NCI-H2029 (cell line): Measurements from ENCODE around the gene IL1R2.

Experiments used
- DNase-seq: peaks from one replicate; lab custom pipeline; 2025; lab: John Stamatoyannopoulos, UW

The IL1R2 gene

DNA sequence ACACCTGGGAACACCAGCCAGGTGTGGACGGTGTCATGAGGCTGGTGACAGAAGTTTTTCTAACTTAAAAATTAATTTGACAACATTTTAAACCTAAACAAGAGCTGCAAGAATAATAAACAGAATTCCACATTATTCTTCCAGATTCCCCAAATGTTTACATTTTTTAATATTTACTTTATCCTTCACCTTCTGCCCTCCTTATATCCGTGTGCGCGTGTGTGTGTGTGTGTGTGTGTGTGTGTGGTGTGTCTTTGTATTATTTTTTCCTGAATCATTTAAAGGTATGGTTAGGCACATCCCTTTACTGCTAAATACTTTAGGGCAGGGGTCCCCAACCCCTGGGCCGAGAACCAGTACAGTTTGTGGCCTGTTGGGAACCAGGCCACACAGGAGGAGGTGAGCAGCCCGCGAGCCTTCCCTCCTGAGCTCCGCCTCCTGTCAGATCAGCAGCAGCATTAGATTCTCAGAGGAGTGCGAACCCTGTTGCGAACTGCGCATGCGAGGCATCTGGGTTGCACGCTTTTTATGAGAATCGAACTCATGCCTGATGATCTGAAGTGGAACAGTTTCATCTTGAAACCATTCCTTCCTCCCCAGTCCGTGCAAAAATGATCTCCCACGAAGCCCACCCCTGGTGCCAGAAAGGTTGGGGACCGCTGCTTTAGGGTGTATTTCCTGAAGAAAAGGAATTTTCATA is 16.4 kb upstream of the IL1R2 start:
- no peak for DNase-seq

DNA sequence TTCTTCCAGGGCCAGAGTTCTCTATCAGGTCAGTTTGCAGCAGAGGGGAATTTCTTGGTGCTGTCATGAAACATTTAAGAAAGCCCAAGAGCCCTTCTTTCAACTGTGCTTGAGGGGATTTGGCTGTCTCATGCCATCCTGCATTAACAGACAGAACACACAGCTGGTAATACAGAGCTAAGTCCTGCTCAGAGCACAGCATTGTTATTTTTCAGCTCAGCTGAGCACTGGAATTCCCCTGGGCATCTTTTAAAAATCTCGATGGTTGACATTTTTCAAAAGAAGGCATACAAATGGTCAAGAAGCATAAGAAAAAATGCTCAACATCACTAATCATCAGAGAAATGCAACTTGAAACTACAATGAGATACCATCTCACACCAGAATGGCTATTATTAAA is 14.9 kb upstream of the IL1R2 start:
- DNase-seq = no peak

DNA sequence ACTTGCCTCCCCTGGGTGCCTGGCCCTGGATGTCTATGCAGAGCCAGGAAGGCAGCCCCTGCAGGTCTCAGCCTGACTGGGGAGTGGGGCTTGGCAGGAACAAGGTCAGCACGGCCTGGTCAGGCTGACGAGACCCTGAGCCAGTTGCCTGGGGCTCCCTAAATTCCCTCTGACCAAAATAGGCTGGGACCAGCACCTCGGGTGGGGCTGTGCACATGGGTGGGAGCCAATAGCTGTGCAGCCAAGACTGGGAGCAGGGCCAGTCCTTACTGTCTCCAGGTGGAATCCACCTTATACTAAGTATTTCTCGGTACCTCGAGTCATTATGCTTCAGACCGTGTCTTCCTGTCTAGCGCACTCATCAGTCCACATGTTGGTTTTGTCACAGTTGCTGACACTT is 11.4 kb upstream of the IL1R2 start:
- no peak for DNase-seq

DNA sequence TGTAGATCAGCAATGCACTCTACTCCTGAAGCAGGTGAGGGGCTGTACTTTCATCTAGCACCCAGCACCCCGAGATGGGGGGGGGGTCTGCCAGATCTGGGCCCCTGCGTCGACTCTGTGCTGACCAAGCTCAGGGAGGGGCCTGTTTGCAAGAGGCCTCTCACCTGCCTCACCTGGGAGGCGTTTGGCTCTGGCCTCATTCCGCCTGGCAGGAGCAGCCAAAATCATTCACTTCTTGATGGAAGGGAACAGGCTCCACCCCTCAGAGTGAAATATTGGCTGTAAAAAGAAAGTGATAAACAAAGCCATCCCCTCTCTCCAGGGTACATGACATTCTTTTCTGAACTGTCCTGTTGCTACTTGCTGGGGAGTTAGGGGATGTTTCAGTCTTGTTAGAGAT is 10.7 kb upstream of the IL1R2 start:
- no peak for DNase-seq

DNA sequence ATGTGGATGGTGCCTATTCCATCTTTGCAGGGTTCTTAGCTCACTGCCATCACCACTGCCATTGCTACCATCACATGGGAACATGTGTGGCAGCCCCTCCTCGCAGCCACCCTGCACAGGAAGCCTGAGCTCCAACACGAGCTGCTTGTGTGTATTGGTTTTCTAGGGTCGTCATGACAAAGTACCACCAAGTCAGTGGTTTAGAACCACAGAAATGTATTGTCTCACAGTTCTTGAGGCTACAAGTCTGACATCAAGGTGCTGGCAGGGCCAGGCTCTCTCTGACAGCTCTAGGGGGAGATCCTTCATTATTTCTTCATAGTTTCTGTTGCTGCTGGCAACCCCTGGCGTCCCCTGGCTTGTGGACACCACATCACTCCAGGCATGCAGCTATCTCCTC is 10.3 kb upstream of the IL1R2 start:
- DNase-seq = no peak

DNA sequence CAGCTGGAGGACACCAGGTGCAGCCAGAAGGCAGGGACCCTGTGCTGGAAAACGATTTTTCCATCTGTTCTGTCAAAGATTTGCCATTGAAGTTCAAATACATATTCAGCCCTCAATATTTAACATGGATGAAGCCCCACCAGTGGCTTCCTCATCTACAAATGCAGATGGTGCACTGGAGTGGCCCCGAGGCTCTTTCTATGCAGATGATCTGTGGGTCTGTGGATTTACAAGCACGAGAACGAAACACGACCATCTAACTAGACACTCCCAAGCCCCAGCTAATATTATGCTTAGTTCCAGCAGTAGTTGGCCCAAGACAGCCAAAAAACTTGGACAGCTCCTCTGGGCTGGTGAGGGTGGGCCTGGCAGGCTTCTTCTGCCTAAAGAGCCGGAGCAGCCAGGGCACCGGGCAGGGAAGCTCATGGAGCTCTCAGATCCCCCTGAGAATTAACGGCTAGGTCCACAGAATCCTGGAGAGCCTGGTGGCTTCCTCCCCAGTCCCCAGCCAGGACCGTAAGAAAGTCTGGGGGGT is 9.2 kb upstream of the IL1R2 start:
- DNase-seq = no peak

DNA sequence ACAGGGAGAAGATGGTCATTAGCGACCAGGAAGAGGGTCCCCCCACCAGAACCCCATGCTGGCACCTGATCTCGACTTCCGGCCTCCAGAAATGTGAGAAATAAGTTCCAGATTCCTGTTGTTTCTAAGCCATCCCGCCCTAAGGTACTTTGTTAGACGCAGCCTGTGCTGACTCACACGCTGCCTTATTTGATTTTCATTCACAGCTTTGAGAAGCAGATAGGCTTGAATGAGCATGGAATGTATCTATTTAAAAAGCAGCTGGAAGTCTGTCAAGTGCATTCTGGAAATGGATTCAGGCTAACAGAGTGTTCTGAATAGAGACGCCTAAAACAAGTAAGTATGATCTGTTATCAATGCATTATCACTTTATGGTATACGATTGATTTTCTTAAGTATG is 8.3 kb upstream of the IL1R2 start:
- DNase-seq = no peak

DNA sequence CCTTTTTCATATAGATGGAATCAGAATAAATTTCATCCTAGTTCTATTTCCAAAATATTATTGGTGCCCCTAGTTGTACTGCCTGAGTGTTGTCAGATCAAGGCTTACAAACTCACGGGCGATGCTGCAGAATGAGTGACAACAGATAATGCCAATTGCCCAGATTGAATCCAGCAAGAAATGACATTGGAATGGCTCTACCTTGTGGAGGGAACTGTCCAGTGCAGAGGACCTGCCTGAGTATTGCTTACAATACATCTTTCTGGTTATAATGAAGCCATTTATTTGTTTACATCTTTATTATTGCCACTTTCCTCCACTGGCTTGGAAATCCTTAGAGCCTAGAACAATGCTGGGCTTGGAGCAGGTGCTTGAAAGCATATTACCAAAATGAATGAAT is 7.8 kb upstream of the IL1R2 start:
- no peak for DNase-seq

DNA sequence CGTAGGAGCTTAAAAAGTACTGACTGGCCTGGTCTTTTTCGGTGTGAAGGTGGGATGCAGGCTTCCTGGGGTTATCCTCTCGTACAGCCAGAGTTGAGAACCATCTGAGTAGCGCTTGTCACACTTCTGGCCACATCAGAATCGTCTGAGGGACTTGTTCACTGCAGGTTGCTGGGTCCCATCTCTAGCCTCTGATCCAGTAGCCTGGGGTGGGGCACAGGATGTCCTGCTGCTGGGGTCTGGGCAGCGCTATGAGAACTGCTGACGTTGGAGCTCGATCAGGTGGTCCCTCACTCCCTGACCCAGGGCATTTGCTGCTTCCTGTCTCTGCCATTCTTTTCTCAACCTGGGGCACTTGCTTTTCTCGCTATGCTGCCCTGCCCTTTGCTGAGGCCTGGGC is 7.1 kb upstream of the IL1R2 start:
- DNase-seq = no peak

DNA sequence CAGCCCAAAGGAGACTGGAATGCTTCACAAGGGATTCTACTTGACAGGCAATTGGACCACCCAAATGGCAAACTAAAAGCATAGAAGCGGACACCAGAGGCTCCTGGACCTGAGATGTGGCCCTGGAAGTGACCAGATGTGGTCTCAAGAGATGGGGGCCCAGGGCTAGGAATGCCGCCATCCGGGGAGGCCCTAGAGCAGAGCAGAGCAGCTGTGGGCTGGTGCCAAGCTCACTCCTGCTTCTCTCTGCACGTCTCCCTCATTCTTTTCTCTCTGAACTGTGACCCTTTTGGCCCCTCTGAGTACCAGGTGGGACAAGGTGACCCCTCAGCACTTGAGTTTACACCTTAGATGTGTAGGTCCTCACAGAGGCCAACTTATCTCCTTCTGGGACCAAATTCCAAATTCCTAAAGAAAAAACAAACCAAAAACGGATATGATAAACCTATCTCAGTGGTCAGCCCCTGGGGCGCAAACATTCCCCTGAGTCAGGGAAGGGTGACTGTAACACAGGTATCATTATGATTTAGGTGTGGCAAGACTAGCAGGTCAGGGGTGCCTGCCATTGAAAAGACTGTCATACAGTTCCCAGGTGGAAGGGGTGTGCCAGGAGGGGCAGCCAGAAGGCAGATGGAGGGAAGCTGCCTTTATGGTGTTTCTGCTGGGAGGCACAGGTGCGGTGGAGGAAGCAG is 6.5 kb upstream of the IL1R2 start:
- DNase-seq = no peak

DNA sequence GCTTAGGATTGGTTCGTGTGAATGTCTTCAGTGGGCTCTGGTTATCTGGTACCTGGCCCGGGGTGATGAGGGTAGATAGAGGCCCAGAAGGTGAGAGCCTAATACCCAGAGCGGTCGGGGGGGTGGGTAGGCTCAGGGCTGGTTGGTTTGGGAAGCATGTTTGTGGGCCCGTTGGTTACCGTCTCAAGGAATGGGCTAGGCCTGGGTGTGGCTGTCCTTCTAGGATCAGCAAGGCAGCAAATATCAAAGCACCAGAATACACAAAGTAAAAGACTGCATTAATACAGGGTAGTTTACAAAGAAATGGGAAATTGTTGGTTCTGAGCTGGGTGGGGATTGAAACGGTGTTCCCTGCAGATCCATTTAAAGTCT is 6.0 kb upstream of the IL1R2 start:
- DNase-seq = no peak

DNA sequence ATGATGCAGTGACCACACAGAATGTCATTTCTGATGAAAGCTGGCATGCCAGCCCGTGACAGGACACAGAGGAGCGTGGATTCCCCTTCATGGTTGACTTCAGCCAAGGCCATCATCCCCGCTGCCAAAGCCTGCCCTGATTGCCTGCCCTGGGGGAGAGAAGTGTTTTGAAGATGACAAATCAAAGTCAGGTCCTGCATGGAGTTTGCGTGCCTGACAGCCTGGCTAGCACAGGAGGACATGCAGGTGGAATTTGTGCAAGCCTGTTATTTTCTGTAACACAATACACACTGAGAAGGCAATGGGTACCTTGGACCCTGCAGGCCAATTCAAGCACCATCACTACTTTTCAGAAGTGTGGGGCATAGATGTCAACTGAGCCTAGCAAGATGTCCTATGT is 5.4 kb upstream of the IL1R2 start:
- no peak for DNase-seq

DNA sequence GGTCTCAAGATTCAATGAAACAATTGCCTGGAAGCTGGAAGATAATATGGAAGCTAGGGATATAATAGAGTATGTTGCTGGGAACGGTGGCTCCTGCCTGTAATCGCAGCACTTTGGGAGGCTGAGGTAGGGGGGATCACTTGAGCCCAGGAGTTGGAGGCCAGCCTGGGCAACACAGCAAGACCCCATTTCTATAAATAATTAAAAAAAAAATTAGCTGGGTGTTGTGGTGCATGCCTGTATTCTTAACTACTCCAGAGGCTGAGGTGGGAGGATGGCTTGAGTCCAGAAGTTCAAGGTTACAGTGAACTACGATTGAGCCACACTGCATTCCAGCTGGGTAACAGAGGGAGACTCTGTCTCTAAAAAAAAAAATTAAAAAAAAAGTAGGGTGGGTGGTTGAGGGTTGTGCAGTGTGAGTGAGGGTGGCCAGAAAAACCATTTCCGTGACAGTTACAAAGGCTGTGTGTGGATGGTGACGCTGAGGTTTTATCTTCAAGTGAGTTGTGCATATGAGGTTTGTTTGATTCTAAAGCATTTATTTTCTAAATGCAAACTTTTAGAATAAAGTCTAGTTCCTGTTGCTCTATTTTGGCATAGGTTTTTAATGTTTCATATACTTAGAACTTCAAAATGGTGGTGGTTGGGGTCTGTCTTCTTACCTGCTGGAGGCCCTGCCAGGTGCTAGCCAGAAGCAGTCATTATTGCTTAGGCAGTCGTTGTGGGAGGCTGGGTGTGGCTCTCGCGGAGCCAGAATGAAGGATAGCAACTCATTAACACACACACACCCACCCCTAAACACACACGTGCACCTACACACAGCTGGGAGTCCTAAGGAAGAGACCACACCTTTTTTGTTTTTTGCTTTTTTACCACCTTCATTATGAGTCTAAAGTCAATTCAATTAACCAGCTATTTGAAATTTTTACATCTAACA is 4.7 kb upstream of the IL1R2 start:
- no peak for DNase-seq

DNA sequence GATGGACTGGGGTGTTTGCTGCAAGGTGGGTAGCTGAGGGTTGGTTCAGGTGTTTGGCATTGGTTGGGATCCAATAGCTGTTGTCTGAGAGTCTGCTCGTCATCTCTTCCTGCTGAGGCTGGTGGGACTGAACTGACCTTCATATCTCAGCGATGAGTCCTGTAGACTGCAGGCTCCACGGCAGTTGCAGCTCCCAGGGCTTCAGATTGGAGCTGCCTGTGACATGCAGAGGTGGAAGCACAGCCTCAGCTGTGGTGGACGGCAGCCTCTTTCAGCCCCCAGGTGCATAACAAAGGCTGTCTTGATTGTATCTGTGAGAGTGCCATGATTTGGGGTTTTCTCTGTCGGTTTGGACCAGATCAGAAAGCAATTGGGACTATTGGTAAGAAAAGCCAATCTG is 3.9 kb upstream of the IL1R2 start:
- DNase-seq = no peak

DNA sequence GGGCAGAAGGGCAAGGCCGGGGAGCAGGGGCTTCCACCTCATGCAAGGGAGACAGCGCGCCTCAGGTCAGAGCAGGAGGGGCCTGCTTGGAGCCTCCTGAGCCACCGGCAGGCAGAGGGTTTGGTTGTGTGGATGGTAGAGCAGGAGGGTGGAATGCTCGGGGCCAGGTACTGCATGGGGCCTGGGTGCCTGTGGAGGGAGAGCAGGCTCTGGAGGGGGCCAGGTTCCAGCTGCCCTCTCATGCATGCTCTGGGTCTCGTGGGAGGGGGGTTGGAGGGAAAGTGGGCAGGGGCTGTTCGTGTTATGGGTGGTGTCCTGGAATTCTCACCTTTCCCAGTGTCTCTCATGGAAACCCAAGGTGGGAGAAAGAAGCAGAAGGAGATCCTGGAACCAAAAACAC is 3.2 kb upstream of the IL1R2 start:
- DNase-seq = no peak

DNA sequence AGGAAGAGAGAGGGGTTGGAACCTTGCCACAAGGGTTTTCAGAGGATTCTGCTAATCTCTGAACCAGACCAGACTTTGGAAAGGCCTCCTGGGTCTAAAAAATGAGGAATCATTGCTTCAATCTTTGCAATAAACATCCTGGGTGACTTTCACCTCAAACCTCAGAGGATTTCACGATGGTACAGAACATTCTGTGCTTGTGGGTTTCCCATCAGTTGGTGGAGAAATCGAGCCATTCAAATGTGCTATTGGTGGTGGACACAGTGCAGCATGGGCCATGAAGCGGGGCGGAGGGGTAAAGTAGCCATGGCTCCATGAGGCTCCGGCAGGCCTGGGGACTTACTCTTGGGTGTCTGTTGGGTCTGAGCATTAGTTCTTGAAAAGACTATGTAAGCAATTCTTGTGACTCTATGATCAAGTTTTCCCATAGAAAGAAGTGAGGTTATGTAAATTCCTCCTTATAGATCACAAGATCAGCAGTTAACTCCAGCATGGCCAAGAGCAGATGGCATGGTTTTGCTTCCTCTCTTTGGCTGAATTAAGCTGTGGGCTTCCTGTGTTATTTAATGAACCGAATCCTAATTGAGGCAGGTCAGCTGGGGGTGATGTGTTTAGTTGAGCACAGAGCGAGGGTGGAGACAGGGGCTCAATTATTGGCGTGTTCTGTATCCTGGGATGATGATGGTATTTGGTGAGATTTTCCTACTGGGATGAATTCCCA is 1.9 kb upstream of the IL1R2 start:
- no peak for DNase-seq

DNA sequence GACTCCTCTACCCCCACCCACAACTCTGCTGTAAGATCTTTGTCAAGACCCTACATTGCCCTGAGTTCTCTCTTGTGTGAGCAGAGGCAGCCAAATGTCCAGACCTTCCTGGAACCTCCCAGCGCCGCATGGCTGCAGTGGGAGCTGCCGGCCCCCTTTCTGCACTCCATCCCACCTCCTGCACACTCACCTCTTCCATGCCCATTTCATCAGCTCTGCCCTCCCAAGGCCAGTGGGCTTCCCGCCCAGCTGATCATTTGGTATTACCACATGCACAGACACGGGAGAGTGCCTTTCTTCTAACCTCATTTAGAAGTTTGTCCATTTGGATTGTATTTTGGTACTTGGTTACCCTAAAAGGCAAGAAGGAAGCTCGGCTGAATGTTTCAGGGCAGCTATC is 2.0 kb downstream of the IL1R2 start:
- DNase-seq = no peak

DNA sequence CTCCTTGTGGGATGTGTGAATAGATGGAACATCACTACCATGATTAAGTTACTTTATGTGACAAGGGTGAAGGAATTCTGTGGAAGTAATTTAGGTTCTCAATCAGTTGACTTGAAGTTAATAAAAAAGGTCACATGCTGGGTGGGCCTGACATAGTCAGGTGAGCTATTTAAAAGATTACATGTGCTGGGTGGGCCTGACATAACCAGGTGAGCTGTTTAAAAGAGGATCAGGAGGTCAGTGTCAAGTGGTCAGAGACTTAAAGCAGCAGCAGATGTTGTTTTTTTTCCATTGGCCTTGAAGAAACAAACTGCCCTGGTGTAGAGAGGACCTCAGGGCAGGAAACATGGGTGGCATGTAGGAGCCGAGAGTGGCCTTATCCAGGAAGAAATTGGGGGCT is 3.3 kb downstream of the IL1R2 start:
- DNase-seq = no peak

DNA sequence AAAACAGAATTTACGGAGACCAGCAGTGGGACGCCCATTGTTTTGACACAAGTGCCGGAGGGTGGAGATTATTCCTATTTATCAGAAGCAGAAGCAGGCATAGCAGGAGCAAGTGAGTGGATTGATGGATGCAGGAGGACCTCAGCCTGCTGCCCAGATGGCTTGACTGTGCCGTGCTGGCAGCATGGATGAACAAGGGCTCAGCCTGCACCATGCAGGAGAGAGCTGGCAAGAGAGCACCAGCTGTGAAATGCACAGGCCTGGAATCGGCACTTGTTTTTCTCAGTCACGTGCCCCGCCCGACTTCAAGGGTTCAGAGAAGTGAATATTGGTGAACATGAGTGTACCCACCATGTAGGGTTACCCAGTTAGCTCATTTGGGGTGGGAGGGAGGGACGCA is 4.0 kb downstream of the IL1R2 start:
- no peak for DNase-seq

DNA sequence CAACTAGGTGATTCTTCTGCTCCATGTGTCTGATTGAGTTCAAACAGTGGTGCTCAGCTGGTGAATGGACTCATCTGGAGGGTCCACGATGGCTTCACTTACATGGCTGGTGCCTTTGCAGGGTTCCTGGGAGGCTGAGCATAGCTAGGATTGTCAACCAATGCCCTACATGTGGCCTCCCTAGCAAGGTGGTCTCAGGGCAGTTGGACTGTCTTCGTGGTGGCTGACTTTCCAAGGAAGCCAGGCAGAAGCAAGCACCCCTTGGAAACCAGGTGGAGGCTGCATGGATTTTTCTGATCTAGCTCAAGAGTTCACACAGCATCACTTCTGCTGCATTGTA is 6.8 kb downstream of the IL1R2 start:
- DNase-seq = no peak

DNA sequence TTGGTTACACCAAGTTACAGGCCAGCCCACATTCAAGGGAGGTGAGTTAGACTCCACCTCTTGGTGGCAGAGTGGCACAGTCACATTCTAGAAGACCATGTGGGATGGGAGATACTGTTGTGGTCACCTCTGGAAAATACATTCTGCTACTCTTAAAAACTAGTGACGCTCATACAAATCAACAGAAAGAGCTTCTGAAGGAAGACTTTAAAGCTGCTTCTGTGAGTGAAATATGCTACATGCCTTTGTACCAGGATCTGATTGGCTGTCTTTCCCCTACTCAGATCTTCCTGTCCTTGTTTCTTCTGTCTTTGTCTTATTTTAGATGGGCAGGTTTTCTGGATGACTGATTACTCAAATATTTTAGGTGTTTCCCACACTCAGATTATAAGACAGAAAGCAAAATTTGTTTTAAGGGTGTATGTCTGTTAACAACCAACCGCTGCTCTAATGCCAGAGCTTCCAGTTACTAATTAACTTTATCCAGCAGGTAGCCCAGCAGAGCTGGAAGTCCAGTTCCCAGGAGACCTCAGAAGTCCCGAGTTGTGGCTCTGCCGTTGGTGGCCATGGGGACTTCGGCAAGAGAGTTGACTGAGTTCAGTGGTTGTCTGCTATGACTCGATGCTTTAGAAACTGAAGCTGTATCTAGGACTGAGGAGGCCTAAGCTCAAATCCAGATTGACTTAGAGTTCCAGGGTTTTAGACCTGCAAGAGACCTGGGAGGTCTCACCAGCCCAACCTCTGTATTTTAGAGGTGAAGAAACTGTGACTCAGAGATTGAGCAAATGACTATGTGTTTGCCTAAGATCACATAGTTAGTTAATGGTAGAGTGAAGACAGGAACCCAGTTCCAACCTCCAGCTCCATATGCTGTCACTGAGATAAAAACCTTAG is 7.4 kb downstream of the IL1R2 start:
- no peak for DNase-seq
